Measurements from ENCODE around the gene EFHD1.

DNA sequence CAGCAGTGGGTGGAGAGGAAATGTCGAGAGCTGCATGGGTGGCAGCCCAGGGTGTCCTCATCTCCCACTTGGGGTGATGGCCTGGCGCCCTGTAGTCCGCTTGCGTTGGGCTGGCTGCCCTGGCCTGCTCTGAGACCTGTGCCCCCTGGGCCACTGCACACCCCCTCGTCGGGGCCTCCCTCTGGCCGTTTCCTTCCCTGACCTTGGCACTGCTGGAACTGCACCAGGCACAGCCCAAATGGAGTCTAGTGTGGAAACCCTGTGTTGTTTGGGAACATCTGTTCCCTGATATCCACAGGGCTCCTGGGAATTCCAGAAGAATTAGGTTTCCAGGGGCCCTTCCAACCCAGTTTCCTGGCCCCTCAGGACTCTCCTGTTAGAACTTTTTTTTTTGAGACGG, 13.9 kb downstream of the EFHD1 start:
- TF ChIP-seq, protein P1, sequence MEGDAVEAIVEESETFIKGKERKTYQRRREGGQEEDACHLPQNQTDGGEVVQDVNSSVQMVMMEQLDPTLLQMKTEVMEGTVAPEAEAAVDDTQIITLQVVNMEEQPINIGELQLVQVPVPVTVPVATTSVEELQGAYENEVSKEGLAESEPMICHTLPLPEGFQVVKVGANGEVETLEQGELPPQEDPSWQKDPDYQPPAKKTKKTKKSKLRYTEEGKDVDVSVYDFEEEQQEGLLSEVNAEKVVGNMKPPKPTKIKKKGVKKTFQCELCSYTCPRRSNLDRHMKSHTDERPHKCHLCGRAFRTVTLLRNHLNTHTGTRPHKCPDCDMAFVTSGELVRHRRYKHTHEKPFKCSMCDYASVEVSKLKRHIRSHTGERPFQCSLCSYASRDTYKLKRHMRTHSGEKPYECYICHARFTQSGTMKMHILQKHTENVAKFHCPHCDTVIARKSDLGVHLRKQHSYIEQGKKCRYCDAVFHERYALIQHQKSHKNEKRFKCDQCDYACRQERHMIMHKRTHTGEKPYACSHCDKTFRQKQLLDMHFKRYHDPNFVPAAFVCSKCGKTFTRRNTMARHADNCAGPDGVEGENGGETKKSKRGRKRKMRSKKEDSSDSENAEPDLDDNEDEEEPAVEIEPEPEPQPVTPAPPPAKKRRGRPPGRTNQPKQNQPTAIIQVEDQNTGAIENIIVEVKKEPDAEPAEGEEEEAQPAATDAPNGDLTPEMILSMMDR (conservative IDR thresholded peaks at IDR 0.05; ENCODE audit: low read depth, low read length), result no peak
- TF ChIP-seq EZH2 (IDR thresholded peaks at IDR 0.05; ENCODE audit: borderline replicate concordance, low read depth, low read length, poor library complexity, severe bottlenecking), result no peak
